Measurements from ENCODE around the gene TMEM117.
"Not testable (repeated sequence)": the region's sequence is repeated elsewhere in the genome, so short reads cannot be mapped to it uniquely, and the experiment has no call there.

The TMEM117 gene

DNA sequence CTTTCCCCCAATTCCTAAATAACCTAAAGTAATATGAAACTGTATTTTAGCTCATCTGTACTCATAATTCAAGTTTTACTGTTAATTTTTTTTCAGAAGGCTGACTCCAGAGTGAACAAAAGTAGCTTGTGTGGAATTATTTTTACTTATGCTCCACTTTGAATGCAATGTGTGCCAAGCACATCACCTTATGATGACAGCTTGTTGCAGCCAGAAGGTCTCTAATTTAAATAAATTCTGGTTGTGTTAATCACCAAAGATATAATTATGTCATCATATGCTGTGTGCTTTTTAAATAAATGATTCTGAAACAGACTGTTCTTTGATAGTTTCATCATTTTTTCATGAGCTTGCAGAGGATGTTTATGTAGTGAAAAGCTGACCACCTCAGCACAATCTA is 283.1 kb downstream of the TMEM117 start:
- no peak for DNase-seq

DNA sequence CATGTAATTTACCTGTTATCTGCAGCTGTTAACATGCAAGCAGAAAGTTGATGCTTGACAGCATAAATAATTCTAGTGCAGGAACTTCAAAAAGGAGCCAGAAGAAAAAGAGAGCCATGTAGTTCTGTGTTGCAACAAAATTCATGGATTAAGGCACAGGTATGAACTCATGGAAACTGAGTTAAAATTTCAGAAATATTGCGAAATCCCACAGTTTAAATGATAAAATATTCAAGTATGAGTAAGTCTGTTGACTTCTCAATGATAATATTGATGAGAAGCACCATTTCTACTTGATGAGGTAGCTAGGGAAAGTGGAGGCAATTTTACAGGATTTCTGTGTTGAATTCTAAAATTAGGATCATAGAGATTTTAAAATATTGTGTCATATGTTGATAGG is 290.9 kb downstream of the TMEM117 start:
- no peak for DNase-seq

DNA sequence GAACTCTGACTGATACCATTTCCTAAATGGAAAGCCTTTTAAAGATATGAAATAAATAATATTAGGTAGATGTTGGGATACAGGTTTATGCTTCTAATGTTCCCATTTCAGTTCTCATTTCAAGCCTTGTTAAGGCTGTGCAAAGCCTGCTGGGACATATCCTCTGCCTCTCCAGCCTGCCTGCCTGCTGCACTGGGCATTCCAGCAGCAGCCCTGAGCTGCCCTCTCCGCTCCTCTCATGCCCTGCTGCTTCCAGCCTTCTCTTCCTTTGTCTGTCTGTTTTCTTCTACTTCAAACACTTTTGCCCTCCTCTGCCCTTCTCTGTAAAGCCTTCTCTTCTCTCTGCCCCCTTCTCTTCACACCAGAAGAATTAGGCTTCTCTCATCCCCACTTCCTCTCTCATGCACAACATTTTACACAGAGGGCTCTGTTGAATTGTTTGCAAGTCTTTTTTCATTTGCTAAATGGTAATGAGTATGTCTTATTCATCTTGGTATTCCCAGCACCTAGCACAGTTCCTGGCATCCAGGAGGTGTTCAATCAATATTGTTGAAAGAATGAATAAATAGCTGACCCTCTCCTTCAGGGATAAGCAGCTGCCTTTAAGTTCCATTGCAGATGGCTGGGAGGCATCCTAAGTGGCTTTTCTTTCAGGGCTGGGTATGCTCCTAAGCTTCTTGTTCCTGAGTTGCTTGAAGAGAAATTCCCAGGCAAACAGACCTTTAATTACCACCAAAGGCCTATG is 292.3 kb downstream of the TMEM117 start:
- DNase-seq = no peak

DNA sequence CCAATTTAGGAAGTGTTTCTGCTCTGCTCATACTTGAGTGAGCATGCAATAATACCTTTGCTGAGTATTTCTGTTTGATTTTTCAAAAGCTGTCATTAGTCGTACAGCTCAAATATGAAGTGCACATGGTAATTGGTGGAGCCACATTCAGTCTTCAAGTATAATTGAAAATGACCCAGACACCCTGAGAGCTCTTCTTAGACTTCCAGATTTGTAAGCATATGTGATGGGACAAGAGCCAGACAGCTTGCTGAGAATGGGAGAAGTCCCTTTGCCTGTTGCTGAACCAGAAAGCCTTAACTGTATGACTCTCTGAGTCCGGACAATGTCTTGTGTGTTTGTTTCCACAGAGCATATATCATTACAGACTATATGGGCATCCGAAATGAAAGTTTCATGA is 307.3 kb downstream of the TMEM117 start:
- no peak for DNase-seq

DNA sequence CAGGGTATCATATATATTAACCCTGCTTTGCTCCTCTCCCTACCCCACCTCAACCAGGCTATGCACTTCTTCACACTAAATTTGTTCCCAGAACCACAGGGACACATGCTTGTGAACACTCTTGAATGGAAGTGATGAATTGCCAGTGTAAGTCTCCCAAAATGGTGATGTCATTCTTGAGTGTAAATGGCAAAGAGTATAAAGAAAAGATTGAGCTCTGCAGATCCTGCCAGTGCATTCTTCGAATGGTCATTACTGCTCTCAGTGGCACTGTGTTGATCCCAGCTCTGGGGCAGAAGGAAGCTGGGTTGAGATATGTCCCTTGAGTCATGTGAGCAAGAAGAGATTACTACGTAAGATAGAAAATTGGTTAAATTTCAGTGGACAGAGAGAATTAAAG is 313.1 kb downstream of the TMEM117 start:
- no peak for DNase-seq

DNA sequence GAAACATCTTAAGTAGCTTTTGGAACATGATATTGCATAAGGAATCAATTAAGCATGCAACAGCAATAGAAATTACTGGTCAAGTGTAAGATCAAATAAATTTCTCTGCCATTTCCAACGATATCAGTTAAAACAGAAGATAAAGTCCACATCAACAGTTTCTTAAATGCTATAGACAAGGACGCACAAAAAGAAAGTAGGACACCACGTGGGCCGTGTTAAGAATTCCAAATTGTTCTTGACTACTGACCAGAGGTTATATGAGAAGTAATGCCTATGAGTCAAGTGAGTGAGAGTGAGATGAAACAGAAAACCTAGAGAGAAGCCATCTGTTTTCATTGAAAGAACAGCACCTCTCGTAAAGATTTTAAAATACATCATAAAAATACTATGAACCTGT is 318.2 kb downstream of the TMEM117 start:
- no peak for DNase-seq

DNA sequence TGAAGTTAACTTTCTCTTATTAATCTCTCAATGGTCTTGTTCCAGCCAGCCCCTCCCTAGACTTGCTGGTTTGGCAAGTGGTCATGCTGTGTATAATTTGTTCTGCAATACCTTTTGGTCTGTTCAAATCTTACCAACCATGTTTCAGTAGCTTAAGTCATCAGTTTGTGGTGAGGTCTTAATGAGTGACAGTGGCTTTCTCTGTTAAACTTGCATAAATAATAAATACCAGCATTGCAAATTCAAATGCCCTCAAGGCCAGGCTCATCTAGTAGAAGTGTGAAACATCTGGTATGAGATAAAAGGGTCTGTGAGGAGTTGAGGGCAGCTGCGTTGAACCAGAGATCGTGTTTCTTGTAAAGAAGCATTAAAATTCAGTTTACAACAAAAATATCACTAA is 319.5 kb downstream of the TMEM117 start:
- DNase-seq = no peak

DNA sequence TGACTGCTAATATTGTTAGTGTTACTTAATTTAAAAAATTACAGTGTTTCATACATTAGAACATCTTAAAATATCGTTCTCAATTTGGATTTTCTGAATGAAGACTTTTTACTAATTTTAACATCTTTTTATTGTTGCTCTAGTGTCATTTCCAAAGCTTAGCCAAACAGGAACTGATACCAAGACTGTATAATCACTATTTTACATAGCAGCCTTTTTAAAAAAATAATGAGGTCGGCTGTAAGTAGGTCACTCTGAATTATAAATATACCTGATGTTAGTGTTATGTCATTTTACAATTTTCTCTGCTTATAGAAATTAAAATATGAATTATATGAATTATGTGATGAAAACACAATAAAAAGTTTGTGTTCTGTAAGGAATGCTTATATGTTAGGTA is 321.5 kb downstream of the TMEM117 start:
- DNase-seq = no peak

DNA sequence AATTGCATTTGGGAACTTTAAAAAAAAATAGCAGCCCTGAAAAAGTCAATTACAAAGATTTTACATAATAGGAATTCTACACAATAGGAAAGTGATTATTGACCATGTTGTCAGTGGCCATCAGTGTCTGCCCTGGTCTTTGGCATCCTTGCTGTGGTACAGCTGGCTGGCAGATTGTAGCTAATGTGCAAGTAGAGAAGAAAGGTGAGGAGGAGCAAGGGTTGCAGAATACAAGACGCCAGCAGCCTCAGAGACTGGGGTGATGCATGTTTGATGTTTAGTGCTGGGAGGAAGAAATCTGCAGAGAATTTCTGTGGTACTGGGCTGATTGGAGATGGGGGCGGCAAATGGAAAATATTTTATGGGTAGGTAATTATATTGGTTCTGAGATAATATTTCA is 322.9 kb downstream of the TMEM117 start:
- DNase-seq = no peak

DNA sequence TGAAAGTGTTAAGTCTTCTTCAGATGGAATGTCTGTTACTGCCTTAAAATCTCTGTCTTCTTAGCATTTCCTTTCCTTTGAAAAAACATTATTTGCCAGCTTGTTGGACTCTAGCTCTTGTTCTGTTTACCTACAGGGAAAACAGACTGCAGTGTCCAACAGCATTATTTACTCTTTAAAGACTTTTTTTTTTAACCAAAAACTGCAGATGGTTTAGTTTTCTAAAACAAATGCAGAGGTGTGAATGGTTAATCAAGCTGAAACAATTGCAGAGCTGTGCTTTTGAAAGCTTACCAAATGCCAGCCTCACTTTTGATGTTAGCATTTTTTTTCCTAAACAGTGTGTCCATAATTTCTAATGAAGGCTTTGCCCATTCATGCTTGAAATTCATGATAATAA is 323.3 kb downstream of the TMEM117 start:
- no peak for DNase-seq

DNA sequence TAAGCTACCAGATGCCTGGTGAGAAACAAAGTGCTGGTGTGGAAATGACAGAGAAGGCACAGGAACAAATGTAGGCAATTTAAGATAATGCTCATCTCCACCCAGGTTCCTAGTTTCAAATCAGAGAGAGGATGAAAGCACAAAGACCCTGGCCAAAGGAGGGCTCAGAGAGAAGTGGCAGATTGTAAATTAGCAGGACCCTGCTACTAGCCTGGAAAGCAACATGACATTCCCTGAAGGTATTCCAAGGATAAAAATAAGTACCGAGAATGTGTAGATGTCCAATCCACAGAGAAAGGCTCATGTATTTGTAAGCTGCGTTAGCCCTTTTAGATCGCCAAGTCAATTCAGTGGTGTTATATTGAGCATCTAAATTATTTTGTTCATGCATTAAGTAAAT is 324.0 kb downstream of the TMEM117 start:
- DNase-seq = no peak

DNA sequence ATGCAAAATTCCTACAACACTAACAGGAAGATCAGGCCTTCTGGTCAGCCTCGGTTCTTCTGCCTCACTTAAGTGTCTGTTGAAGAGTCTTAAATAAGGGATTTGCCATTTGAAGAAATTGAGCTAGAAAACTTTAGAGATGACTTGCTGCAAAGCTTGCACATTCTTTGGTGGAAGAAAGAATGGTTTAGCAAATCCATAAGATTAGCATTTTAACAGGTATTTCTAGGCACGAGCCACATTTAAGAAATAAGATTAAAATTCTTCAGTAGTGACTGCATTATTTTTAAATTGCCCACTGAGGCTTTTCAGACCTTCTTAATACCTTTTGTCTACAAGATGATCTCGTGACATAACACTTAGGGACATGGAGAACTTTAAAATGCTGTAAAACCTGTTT is 327.1 kb downstream of the TMEM117 start:
- no peak for DNase-seq

DNA sequence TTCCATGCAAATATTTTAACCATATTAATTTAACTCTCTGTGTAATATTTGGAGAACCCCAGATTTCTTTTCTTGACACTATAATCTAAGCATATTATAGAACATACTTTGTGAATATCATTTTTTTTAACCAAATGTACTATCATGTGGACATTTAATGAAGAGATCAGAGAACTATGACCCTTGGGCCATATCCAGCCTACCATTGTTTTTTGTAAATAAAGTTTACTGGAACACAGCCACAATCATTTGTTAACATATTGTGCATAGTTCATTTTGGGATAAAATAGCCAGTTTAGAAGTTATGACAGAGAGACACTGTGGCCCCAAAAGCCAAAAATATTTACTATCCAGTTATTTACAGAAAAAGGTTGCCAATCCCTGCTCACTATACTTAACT is 338.2 kb downstream of the TMEM117 start:
- DNase-seq = no peak

DNA sequence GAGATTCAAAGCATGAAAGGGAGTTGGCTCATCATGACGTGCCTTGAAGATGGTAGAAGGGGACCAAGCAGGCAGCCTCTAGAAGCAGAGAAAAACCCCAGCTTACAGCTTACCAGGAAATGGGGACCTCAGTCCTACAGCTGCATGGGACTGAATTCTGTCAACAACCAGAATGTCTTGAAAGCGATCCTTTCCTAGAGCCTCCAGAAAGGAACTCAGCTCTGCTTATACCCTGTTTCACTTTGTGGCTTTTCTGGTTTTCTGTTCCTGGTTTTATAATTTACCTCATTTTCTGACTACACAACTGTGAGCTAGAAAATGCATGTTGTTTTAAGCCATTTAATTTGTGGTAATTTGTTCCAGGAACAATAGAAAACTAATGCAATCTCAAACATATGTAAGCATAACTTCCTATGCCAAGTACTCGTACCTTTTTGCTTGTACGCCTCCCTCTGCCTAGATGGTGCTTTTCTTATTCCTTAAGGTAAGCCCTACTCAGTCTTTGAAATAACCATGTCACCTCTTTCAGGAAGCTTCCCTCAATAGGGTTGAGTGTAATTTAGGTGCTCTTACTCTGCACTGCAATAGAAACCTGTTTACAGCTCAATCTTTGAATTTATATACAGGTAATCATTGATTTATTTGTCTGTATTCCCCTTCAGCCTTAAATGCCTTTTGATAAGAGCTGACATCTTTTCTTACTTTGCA is 348.8 kb downstream of the TMEM117 start:
- no peak for DNase-seq

DNA sequence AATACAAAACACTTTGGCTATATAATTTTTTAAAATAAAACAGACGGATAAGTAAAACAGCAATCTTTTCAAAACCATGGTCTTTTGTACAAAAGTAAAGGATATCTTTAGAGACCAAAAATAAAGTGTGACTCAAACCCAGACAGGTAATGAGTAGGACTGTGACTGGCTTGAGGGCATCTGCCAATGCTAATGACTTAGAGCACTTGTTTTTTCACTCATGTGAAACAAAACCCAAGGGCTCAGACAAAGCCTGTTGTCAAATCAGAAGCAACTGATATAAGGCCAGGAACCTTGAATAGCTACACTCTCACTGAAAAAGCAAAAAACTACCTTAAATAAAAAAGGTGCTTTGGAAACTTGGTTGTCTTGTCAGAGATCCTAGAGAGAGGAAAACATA is 357.4 kb downstream of the TMEM117 start:
- DNase-seq = no peak

DNA sequence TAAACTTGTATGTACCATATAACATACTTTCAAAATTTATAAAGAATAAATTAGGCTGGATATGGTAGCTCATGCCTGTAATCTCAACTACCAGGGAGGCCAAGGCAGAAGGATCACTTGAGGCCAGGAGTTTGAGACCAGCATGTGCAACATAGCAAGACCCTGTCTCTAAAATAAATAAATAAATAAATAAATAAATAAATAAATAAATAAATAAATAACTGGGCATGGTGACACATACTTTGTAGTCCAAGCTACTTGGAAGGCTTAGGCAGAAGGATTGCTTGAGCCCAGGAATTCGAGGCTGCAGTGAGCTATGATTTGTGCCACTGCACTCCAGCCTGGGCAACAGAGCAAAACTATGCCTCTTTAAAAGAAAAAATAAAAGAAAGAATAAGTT is 359.8 kb downstream of the TMEM117 start:
- DNase-seq = not testable (repeated sequence)

DNA sequence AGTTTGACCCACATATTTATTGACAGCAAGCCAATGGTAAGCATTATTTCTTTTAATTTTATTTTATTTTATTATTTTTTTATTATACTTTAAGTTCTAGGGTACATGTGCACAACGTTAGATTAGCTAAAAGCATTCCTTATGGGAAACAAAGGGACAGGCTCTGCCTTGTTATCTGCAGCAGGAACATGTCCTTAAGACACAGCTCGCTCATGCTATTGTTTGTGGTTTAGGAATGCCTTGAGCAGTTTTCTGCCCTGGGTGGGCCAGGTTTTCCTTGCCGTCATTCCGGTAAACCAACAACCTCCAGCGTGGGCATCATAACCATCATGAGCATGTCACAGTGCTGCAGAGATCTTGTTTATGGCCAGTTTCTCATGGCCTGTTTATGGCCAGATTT is 370.2 kb downstream of the TMEM117 start:
- no peak for DNase-seq

DNA sequence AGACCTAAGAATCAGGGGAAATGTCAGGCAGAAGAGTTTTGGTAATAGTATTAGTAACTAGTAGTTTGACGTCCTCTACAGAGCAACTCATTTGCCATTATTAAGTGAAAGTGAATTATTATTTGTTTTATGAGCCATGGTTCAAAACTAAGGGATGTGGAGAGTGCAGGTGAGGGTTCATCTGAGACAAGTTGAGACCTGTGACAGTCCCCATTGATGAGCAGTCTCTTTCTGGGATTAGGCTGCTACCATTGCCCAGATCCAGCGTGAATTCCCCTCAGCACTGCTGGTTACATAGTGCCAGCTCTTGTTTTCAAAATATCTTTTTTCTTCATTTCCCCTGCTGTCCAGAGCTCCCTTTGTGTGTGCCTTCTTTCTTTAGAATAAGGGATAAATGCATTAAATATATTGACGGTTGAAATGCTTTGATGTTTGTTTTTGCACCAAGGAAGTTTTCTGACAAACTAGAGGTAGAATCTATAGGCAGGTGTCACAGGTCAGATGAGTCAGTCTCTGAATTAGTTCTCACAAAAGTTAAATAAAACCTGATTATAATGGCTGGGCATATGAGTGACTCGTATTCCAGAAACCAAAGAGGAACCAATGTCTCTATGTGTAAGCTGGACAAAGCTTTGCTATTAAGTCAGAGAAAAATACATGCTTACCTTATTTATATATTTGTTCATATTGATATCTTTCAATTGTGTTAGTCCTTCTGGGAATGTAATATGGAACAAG is 381.4 kb downstream of the TMEM117 start:
- DNase-seq = no peak

DNA sequence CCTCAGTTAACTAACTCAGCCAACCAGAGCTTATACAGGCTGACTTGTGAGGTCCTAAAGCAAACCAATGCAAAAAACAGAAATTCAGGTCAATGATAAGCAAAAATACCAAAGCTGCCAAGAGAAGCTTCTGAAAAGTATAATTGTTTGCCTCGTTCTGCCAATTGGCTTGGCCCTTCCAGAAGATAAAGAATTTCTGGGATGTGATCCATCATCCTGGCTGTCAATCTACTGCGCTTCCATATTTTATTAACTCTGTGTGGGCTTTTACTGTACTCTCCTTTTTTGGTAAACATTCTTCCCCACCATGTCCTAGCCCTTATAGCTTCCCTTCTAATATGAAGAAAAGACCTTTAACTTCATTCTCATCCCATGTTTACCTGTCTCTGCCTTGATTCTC is 387.9 kb downstream of the TMEM117 start:
- DNase-seq = no peak

DNA sequence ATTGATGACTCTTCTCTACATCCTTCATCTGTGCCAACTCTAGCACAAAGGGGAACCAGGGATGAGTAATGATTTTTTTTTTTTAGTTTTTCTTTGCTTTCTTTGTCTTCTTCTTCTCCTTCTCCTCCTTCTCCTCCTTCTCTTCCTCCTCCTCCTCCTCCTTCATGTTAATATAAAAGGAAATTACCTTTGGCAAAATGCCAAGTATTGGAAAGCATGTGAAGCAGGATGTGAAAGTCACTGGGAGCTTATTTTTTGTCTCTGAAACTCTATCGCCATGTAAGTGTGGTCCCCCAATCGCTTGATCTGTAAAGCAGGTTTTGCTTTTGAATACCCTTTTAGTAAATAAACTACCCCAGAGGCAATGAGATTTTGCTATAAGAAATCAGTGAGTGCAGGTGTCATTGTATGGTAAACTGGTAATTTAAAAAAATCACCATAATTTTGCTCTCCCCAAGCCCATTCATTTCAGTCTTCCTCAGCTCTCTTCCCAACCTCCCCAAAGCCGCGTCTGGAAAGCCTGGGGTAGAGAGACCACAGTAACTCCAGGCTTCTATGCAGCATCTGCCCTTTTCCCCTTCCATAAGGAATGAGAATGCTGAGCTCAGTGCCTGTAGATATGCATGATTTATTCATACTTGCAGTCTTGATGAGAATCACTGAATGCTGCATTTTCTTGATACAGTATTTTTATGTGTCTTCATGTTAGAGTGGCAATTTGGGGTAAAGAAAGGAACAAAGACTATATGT is 388.7 kb downstream of the TMEM117 start:
- no peak for DNase-seq

DNA sequence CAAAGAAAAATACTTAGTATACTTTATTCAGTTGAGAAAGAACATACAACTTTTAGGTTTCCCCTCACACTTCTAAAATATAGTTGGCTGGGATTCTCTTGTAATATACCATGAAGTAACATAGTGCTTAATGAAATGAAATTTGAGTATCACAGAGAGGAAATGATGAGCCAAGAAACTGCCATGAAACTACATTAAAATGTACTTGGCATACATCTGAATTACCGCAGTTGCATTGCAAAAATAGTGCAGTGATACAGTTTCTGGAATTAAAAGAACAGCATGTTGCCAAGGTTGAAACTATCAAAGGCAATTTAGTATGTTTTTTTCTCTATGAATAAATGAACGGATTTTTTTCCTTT is 389.2 kb downstream of the TMEM117 start:
- DNase-seq = no peak

DNA sequence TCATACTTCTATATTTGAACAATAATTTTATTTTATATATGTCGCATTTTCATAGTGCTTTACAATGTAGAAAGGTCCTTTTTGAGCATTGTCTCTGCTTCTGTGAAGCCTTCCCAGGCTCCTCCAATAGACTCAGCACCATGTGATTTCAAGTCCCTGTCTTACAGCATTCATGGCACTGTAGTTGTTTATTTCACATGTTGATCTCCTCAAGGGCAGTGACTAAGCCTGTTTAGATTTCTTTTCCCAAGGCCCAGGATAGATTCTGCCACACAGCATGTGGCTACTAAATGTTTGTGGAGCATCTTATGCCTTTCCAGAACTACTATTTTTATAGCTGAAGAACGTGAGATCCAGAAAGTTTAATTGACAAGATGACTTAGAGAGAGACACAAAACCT is 391.7 kb downstream of the TMEM117 start:
- no peak for DNase-seq

DNA sequence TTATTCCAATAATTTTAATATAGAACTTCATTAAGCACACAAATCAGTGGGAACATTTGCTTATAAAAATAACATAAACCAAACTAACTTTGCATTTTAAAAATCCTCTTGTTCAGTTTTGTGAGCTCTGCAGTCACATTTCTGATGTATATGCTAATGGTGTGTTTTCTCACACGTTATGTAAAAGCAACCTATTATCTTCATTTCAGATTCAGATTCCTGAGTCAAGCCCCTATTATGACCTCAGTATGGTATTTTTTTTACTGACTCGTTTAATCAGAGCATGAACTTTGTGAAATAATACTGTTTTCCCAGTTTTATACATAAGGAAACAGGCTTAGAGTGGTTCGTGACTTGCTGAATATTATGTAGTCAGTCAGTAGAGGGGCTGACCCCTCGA is 394.0 kb downstream of the TMEM117 start:
- no peak for DNase-seq

DNA sequence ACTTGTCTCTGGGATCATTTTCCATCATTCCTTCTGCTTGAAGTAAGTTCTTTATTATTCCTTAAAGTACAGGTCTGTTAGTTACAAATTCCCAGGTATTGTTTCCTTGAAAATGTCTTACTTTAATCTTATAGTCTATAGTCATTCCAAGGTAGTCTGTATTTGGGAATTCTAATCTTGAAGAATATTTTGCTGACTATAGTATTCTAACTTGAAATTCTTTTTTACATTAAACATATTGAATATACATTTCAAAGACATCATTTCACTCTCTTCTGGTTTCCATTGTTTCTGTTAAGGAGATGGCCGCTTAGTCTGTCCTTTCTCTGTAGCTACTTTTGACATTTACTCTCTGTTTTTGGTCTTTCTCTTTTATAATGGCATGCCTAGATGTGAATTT is 399.8 kb downstream of the TMEM117 start:
- DNase-seq = no peak
